Stomach (tissue), 9 donors: ENCODE results near the gene MOB3B. TPM values are rescaled to one million over a fixed set of nuclear protein-coding genes. Genes with fewer than 3 reads are reported as not detected.

Source experiments
- DNase-seq, 2 donors: peaks; one replicate each; pipeline versions ENCODE4 v3.0.0 to v3.0.0-alpha.2; 2013 to 2019
- H3K27ac ChIP-seq, 5 donors: fragments of 200-600 bp in 4 of 5; sonication (generic) in 4 of 5; one replicate each; pipeline ENCODE4 v1.5.1; 2013 to 2019; ENCODE audit warnings: mild to moderate bottlenecking in 1 of 5, moderate library complexity in 1 of 5
- H3K27me3 ChIP-seq, 3 donors: fragments of 200-600 bp; sonication (generic); one replicate each; pipeline ENCODE4 v1.5.1; 2017 to 2019; ENCODE audit warnings: mixed run types in 1 of 3
- H3K36me3 ChIP-seq, 4 donors: fragments of 200-600 bp; sonication (generic); 1 replicate in 3 of 4; 2 replicates in 1 of 4; pipeline ENCODE4 v1.5.1; 2016 to 2019
- H3K4me1 ChIP-seq, 4 donors: fragments of 200-600 bp; sonication (generic); one replicate each; pipeline ENCODE4 v1.5.1; 2016 to 2019
- H3K4me3 ChIP-seq, 4 donors: fragments of 200-600 bp; sonication (generic) in 3 of 4; one replicate each; pipeline ENCODE4 v1.5.1; 2016 to 2019; ENCODE audit warnings: mild to moderate bottlenecking in 1 of 4
- H3K9me3 ChIP-seq, 4 donors: fragments of 200-600 bp; sonication (generic); one replicate each; pipeline ENCODE4 v1.5.1; 2016 to 2019
- CTCF ChIP-seq, 7 experiments: fragments of 450-650 bp in 4 of 7; fragments of 200-600 bp in 3 of 7; sonication (generic) in 3 of 7; IDR thresholded peaks; one replicate each; pipeline ENCODE4 v1.5.1; 2016 to 2019; ENCODE audit warnings: antibody characterized with exemption in 7 of 7, control low read depth in 2 of 7, mild to moderate bottlenecking in 1 of 7
- EP300 ChIP-seq: sonication (generic); formaldehyde crosslinking; IDR thresholded peaks from one replicate; pipeline ENCODE4 v1.6.1; 2017; ENCODE audit warnings: antibody characterized with exemption
- POLR2A ChIP-seq, 4 donors: fragments of 450-650 bp; IDR thresholded peaks; one replicate each; pipeline ENCODE4 v1.6.1; 2016; ENCODE audit warnings: antibody characterized with exemption in 4 of 4, control low read depth in 2 of 4, mild to moderate bottlenecking in 1 of 4, moderate library complexity in 1 of 4
- POLR2AphosphoS5 ChIP-seq, 3 donors: sonication (generic); formaldehyde crosslinking; IDR thresholded peaks; one replicate each; pipeline ENCODE4 v1.6.1; 2016; ENCODE audit warnings: antibody characterized with exemption in 3 of 3
- WGBS, 5 donors: extraction: QIAGEN DNeasy Blood & Tissue Kit in 3 of 5; methylation state at CpG; one replicate each; pipeline versions ENCODE4 v1.1.5 to v1.1.7; 2013 to 2018; 5-methylcytosine and 5-hydroxymethylcytosine counted together
- intact Hi-C: fragments of 100-400 bp; cut with DNase I; formaldehyde crosslinking; loops from one replicate; pipeline ENCODE4 v1.15.1; 2023; ENCODE audit warnings: low total_unique reads
- polyA plus RNA-seq, 3 donors: library from polyadenylated mRNA; stranded (reverse); fragments of 200-250 nt; gene quantifications; one replicate each; pipeline ENCODE4 v1.2.3, GENCODE V29; 2013
- total RNA-seq, 5 donors: library from RNA; depleted of rRNA; stranded (reverse); fragments of >200 nt; gene quantifications; one replicate each; pipeline versions ENCODE4 v1.1.0 to v1.2.3, GENCODE V29; 2014 to 2016
- donor health status: healthy with polysubstance abuse.
- donor health status: Bipolar disorder and iron deficiency.
- donor health status: healthy.

The MOB3B gene
- total and polyA plus RNA-seq, 8 donors = 4.0 to 32.7 (median 9.7) TPM

DNA sequence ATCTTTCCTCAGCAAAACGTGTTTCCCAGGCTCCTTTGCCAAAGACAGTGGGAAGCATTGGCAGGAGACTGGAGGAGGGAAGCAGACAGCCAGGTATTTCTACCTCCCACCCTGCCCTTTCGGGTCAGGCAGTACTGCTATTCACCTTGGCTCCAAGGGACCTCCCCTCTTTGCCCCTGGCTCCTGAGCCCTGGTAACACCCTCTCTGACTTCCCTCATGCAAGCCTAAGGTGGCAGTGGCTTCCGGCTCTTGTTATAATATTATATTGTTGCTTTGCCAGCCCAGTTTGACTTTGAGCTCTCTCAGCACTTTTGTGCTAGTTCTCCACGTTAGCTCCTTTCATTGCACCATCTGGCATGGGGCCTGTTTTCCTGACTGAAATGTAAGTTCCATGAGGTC lies 87.2 kb downstream of the MOB3B start:
- H3K4me3 ChIP-seq = no peak overlapping the region
- H3K27ac ChIP-seq = no peak overlapping the region
- peaks cover 6 to 23% (median 14%) of the 10 kb centered on the region in 4 donors for H3K4me1 ChIP-seq
- intact Hi-C loops = no loop called here
- TF ChIP-seq POLR2A (IDR thresholded peaks at IDR 0.05) (no peak), EP300 (no peak), CTCF (IDR thresholded peaks at IDR 0.05) (no peak), POLR2AphosphoS5 (IDR thresholded peaks at IDR 0.05) (no peak)
- no peaks in the 10 kb centered on the region for H3K27me3 ChIP-seq
- no peak for DNase-seq
- 20 to 64% (median 41%) methylated on average over 4 of the region's 4 CpGs for WGBS, 5 donors
- H3K9me3 ChIP-seq = no peaks in the 10 kb centered on the region
- H3K36me3 ChIP-seq = no peaks in the 10 kb centered on the region

DNA sequence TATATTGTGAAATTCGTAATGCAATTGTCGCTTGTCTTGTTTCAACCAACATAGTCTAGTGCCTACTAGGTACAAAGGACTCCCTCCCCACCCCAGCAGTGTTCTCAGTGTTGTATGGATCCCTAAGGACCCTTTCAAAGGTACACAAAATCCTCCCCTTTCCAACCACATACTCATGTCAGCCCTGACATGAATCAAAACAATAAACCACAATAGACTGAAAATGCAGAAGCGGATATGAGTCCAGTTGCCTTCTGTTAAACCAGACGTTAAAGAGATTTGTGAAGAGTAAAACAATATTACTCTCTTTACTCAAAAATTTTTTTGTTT lies 87.9 kb downstream of the MOB3B start:
- H3K27ac ChIP-seq = no peak overlapping the region

DNA sequence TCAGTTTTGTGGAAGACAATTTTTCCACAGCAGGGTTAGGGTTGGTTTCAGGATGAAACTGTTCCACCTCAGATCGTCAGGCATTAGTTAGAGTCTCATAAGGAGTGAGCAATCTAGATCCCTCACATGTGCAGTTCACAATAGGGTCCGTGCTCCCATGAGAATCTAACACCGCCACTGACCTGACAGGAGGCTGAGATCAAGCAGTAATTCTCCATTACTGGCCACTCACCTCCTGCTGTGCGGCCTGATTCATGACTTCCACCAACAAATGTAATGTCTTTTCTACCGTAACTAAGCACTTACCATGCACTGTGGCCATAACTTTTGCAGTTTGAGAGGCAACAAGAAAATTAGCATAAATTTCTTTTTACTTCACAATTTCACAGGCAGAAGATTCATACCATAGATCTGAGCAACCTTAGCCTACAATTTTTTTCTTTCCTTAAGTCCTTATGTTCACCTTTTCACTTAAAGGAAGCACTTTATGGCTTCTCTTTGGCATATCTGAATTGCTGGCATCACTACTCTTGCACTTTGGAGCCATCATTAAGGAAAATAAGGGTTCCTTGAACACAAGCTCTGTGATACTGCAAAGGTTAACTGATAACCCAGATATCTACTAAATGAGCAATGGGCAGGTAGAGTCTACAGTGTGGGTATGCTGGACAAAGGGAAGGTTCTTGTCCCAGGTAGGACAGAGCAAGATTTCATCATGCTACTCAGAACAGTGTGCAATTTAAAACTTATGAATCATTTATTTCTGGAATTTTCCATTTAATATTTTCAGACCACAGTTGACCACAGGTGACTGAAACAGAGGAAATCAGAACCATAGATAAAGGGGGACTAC lies 88.5 kb downstream of the MOB3B start:
- H3K27ac ChIP-seq = no peak overlapping the region
- no peaks in the 10 kb centered on the region for H3K36me3 ChIP-seq
- no peak for DNase-seq
- no peak overlapping the region for H3K4me3 ChIP-seq
- WGBS, 5 donors = 86 to 100% (median 94%) methylated on average over 5 of the region's 5 CpGs
- intact Hi-C loops = no loop called here
- no peaks in the 10 kb centered on the region for H3K9me3 ChIP-seq
- TF ChIP-seq POLR2AphosphoS5 (IDR thresholded peaks at IDR 0.05) (no peak), POLR2A (IDR thresholded peaks at IDR 0.05) (no peak)
- peaks cover 6 to 35% (median 23%) of the 10 kb centered on the region in 4 donors for H3K4me1 ChIP-seq
- H3K27me3 ChIP-seq = no peaks in the 10 kb centered on the region

More for the DNA sequence above, 87.9 kb downstream of the MOB3B start:
- Histone ChIP-seq H3K36me3 (no peaks in the 10 kb centered on the region), H3K27me3 (no peaks in the 10 kb centered on the region), H3K4me3 (no peak overlapping the region), H3K4me1 (peaks cover 6 to 29% (median 19%) of the 10 kb centered on the region in 4 donors), H3K9me3 (no peaks in the 10 kb centered on the region)
- DNase-seq = no peak
- 75 to 93% (median 85%) methylated on average over 4 of the region's 4 CpGs for WGBS, 5 donors
- intact Hi-C loops = no loop called here
- TF ChIP-seq CTCF (IDR thresholded peaks at IDR 0.05) (no peak), POLR2AphosphoS5 (IDR thresholded peaks at IDR 0.05) (no peak), POLR2A (IDR thresholded peaks at IDR 0.05) (no peak)

DNA sequence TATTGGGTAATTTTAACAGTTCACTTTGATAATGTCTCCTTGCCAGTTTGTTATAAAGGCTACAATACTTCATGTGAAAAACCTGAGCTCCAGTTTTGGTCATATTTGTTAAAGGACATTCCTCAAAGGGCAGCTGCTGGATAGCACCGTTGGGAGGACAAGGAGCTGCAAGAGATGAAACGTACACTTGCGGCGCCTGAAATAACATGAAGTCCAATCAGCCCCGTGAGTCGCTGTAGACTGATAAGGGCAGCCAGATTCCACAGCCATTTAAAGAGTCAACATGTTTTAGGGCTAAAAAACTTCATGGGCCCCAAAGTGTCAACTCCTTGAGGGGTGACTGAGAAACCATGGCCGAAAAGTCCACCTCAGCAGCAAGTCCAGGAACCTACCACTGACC lies 91.1 kb downstream of the MOB3B start:
- H3K27me3 ChIP-seq = no peaks in the 10 kb centered on the region
- no peak overlapping the region for H3K27ac ChIP-seq
- 52 to 77% (median 71%) methylated on average over 7 of the region's 7 CpGs for WGBS, 5 donors
- H3K36me3 ChIP-seq = no peaks in the 10 kb centered on the region
- H3K9me3 ChIP-seq = no peaks in the 10 kb centered on the region
- TF ChIP-seq POLR2AphosphoS5 (IDR thresholded peaks at IDR 0.05) (no peak), EP300 (no peak), POLR2A (IDR thresholded peaks at IDR 0.05) (no peak), CTCF (IDR thresholded peaks at IDR 0.05) (no peak)
- intact Hi-C loops = no loop called here
- DNase-seq = peak in 1 of 2 donors; percentile 38
- H3K4me3 ChIP-seq = no peak overlapping the region
- peaks cover 15 to 61% (median 44%) of the 10 kb centered on the region in 4 donors for H3K4me1 ChIP-seq
